ENCODE results near the gene DLL3. TPM values are rescaled to one million over a fixed set of nuclear protein-coding genes. Genes with fewer than 3 reads are reported as not detected.

DLL3 gene
- total and polyA plus RNA-seq, 9 of the 15 experiments (the other 6 are each of a cell fraction or from before 2014, with no cell fraction given): 0.80 to 6.3 (median 1.2) TPM

DNA sequence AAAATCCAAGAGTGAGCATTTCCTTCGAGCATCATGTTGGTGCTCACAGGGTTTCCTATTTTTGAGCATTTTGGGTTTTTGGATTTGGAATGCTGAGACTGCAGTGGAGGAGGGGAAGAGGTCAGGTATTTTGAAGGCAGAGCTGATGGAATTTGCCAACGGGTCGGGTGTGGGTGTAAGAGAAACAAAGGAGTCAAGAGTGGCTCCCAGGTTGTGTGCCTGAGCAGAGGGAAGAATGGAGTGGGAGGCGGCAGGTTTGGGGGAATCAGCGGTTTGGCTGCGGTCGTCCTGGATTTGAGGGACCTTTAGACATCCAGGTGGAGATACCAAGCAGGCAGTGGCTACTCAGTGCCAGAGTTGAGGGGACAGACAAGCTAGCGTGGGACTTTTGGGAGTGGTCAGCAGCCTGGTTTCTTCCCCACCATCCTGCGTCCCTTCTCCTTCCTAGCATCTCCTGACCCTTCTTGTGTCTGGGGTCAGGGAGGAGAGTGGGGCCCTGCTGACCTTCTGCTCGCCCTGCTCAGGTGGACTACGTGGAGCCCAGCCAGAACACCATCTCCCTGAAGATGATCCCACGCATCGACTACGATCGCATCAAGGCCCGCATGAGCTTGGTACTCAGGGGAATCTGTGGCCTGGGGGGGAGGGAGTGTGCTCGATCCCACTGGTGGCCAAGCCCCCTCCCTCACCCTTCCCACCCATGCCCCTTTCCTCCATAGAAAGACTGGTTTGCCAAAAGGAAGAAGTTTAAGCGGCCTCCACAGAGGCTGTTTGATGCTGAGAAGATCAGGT is 32.6 kb upstream of the DLL3 start:
- H3K9ac ChIP-seq (ENCODE audit: insufficient read depth in 1 of 2, low read depth in 2 of 2, low read length in 2 of 2): peak overlapping the region in 1 of 2 experiments; percentile 51; a peak in 2 of 4 replicates
- no peaks in the 10 kb centered on the region for H3K9me1 ChIP-seq (ENCODE audit: control insufficient read depth, insufficient read depth, low read length)
- H3K79me2 ChIP-seq (ENCODE audit: control insufficient read depth, insufficient read depth, low read length): no peaks in the 10 kb centered on the region
- no peak overlapping the region for H2AFZ ChIP-seq (ENCODE audit: low read depth, low read length)
- no peak overlapping the region for H3K4me2 ChIP-seq (ENCODE audit: insufficient read depth, low read length)
- CTCF ChIA-PET (ENCODE audit: low intra/inter-chr PET ratio): no interaction called here
- H3K27me3 ChIP-seq (ENCODE audit: control insufficient read depth in 2 of 2, insufficient read depth in 2 of 2, low read length in 2 of 2): no peaks in the 10 kb centered on the region
- H3K4me3 ChIP-seq: no peak overlapping the region
- no peak for ATAC-seq
- no peak for FAIRE-seq
- H3K27ac ChIP-seq (ENCODE audit: extremely low read depth, low read depth, low read length): no peak overlapping the region
- POLR2A ChIA-PET: interaction anchor here (0.7 to 1.0 kb wide), 2 partner anchors 23 to 43 kb away, joined by 3 read pairs; no protein-coding TSS in a partner anchor
- no peak for DNase-seq (ENCODE audit: extremely low read depth in 1 of 4, low spot score in 3 of 4)
- no TSS peak for BruUV-seq (replicated peaks)
- H4K20me1 ChIP-seq (replicated peaks; ENCODE audit: control insufficient read depth, insufficient read depth, low read length): no peaks in the 10 kb centered on the region
- intact Hi-C loops (cut with micrococcal nuclease): no loop called here
- WGBS (ENCODE audit: insufficient coverage, low coverage, missing lambda C conversion rate): 95% methylated on average over 17 of the region's 18 CpGs
- peaks cover 78% of the 10 kb centered on the region for H3K36me3 ChIP-seq (ENCODE audit: control insufficient read depth, insufficient read depth, low read length)
- H3K9me3 ChIP-seq (replicated peaks; ENCODE audit: control insufficient read depth, insufficient read depth, low read depth, low read length): no peaks in the 10 kb centered on the region
- in situ Hi-C loops (cut with MboI): no loop called here
- no peak for TF ChIP-seq SRSF3 (IDR thresholded peaks at IDR 0.05; ENCODE audit: insufficient read depth, low read length)
- TF ChIP-seq ZNF668 (CRISPR knock-in tag; IDR thresholded peaks at IDR 0.05): no peak
- no peak for TF ChIP-seq TBL1XR1 (IDR thresholded peaks at IDR 0.05; ENCODE audit: low read length in 2 of 2)
- no peak for TF ChIP-seq NFATC3 (IDR thresholded peaks at IDR 0.05)
- TF ChIP-seq, protein P1, sequence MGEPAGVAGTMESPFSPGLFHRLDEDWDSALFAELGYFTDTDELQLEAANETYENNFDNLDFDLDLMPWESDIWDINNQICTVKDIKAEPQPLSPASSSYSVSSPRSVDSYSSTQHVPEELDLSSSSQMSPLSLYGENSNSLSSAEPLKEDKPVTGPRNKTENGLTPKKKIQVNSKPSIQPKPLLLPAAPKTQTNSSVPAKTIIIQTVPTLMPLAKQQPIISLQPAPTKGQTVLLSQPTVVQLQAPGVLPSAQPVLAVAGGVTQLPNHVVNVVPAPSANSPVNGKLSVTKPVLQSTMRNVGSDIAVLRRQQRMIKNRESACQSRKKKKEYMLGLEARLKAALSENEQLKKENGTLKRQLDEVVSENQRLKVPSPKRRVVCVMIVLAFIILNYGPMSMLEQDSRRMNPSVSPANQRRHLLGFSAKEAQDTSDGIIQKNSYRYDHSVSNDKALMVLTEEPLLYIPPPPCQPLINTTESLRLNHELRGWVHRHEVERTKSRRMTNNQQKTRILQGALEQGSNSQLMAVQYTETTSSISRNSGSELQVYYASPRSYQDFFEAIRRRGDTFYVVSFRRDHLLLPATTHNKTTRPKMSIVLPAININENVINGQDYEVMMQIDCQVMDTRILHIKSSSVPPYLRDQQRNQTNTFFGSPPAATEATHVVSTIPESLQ (CRISPR knock-in tag; IDR thresholded peaks at IDR 0.05): no peak
- no peak for TF ChIP-seq ILF3 (IDR thresholded peaks at IDR 0.05; ENCODE audit: borderline replicate concordance)
- TF ChIP-seq RBFOX2 (IDR thresholded peaks at IDR 0.05; ENCODE audit: low read depth, low read length): no peak
- no peak for TF ChIP-seq ILK (tag; IDR thresholded peaks at IDR 0.05; ENCODE audit: borderline replicate concordance, low read depth)
- TF ChIP-seq KLF16 (IDR thresholded peaks at IDR 0.05): no peak
- no peak for TF ChIP-seq NR3C1 (CRISPR knock-in tag; IDR thresholded peaks at IDR 0.05)
- no peak for TF ChIP-seq ETV6 (IDR thresholded peaks at IDR 0.05; ENCODE audit: borderline replicate concordance in 1 of 2, low read depth in 2 of 2, low read length in 1 of 2)
- TF ChIP-seq ETV6 (CRISPR knock-in tag; IDR thresholded peaks at IDR 0.05; ENCODE audit: borderline replicate concordance): no peak
- no peak for TF ChIP-seq ZNF282 (CRISPR knock-in tag; IDR thresholded peaks at IDR 0.05)
- TF ChIP-seq ZNF764 (CRISPR knock-in tag; IDR thresholded peaks at IDR 0.05; ENCODE audit: low read depth): no peak
- no peak for TF ChIP-seq TCF3 (CRISPR knock-in tag; IDR thresholded peaks at IDR 0.05)
- TF ChIP-seq ZNF124 (CRISPR knock-in tag; IDR thresholded peaks at IDR 0.05): no peak
- no peak for TF ChIP-seq SIN3A (IDR thresholded peaks at IDR 0.05; ENCODE audit: borderline replicate concordance in 2 of 2, control insufficient read depth in 1 of 2, low read depth in 2 of 2, low read length in 2 of 2)
- no peaks in the 10 kb centered on the region for H3K4me1 ChIP-seq (replicated peaks in 1 of 2; ENCODE audit: control insufficient read depth in 2 of 2, insufficient read depth in 2 of 2, low read length in 2 of 2)

Measured in K562 (cell line).